ENCODE measurements around the gene OR8A1.

DNA sequence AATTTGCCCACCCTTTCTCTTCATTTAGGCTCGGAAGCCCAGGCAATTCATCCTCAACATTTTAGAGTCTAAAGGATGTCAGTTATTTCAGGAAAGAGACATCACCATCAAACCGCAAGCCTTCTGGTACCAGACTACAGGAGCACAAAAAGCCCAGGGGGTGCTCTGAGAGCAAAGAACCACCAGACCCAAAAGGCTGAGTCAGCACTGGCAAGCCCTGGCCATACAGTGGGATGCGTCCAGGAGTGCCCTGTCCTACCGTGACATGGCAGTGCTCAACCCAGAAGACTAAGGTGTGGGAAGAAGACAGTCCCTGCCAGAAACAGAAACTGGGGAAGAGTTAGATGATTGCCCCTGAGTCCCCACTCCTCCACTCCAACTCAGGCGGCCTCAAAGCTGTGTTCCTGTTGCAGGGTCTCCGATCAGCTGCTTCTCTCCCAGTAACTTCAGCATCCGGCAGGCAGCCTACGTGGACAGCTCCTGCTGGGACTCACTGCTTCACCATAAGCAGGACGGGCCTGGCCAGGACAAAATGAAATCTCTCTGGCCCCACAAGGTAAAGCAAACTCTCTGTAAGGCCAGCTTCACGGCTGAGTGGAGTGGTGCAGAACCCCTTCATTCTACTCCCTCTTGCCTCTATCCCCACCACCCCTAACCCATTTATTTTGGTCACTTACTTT, 42.9 kb downstream of the OR8A1 start:
- TF ChIP-seq, protein P1, sequence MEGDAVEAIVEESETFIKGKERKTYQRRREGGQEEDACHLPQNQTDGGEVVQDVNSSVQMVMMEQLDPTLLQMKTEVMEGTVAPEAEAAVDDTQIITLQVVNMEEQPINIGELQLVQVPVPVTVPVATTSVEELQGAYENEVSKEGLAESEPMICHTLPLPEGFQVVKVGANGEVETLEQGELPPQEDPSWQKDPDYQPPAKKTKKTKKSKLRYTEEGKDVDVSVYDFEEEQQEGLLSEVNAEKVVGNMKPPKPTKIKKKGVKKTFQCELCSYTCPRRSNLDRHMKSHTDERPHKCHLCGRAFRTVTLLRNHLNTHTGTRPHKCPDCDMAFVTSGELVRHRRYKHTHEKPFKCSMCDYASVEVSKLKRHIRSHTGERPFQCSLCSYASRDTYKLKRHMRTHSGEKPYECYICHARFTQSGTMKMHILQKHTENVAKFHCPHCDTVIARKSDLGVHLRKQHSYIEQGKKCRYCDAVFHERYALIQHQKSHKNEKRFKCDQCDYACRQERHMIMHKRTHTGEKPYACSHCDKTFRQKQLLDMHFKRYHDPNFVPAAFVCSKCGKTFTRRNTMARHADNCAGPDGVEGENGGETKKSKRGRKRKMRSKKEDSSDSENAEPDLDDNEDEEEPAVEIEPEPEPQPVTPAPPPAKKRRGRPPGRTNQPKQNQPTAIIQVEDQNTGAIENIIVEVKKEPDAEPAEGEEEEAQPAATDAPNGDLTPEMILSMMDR (IDR thresholded peaks at IDR 0.05; ENCODE audit: low read depth, low read length, missing input control): no peak
- TF ChIP-seq GABPA (IDR thresholded peaks at IDR 0.05 in 1 of 2, conservative IDR thresholded peaks at IDR 0.05 in 1 of 2): no peak
- TF ChIP-seq YY1 (IDR thresholded peaks at IDR 0.05): no peak
- TF ChIP-seq, protein P2, sequence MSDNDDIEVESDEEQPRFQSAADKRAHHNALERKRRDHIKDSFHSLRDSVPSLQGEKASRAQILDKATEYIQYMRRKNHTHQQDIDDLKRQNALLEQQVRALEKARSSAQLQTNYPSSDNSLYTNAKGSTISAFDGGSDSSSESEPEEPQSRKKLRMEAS (IDR thresholded peaks at IDR 0.05): no peak
- no peak for TF ChIP-seq RAD21 (IDR thresholded peaks at IDR 0.05)
- TF ChIP-seq, protein P3, sequence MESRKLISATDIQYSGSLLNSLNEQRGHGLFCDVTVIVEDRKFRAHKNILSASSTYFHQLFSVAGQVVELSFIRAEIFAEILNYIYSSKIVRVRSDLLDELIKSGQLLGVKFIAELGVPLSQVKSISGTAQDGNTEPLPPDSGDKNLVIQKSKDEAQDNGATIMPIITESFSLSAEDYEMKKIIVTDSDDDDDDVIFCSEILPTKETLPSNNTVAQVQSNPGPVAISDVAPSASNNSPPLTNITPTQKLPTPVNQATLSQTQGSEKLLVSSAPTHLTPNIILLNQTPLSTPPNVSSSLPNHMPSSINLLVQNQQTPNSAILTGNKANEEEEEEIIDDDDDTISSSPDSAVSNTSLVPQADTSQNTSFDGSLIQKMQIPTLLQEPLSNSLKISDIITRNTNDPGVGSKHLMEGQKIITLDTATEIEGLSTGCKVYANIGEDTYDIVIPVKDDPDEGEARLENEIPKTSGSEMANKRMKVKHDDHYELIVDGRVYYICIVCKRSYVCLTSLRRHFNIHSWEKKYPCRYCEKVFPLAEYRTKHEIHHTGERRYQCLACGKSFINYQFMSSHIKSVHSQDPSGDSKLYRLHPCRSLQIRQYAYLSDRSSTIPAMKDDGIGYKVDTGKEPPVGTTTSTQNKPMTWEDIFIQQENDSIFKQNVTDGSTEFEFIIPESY (IDR thresholded peaks at IDR 0.05): no peak
- TF ChIP-seq EGR1 (IDR thresholded peaks at IDR 0.05; ENCODE audit: low read depth in 2 of 2): no peak
- TF ChIP-seq, protein P4, sequence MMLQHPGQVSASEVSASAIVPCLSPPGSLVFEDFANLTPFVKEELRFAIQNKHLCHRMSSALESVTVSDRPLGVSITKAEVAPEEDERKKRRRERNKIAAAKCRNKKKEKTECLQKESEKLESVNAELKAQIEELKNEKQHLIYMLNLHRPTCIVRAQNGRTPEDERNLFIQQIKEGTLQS (IDR thresholded peaks at IDR 0.05): no peak
- no peak for TF ChIP-seq TAF1 (conservative IDR thresholded peaks at IDR 0.05)
- TF ChIP-seq JUND (IDR thresholded peaks at IDR 0.05): no peak
- TF ChIP-seq SP1 (IDR thresholded peaks at IDR 0.05): no peak
- TF ChIP-seq, protein P5, sequence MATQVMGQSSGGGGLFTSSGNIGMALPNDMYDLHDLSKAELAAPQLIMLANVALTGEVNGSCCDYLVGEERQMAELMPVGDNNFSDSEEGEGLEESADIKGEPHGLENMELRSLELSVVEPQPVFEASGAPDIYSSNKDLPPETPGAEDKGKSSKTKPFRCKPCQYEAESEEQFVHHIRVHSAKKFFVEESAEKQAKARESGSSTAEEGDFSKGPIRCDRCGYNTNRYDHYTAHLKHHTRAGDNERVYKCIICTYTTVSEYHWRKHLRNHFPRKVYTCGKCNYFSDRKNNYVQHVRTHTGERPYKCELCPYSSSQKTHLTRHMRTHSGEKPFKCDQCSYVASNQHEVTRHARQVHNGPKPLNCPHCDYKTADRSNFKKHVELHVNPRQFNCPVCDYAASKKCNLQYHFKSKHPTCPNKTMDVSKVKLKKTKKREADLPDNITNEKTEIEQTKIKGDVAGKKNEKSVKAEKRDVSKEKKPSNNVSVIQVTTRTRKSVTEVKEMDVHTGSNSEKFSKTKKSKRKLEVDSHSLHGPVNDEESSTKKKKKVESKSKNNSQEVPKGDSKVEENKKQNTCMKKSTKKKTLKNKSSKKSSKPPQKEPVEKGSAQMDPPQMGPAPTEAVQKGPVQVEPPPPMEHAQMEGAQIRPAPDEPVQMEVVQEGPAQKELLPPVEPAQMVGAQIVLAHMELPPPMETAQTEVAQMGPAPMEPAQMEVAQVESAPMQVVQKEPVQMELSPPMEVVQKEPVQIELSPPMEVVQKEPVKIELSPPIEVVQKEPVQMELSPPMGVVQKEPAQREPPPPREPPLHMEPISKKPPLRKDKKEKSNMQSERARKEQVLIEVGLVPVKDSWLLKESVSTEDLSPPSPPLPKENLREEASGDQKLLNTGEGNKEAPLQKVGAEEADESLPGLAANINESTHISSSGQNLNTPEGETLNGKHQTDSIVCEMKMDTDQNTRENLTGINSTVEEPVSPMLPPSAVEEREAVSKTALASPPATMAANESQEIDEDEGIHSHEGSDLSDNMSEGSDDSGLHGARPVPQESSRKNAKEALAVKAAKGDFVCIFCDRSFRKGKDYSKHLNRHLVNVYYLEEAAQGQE (IDR thresholded peaks at IDR 0.05): no peak
- no peak for TF ChIP-seq HNF4G (IDR thresholded peaks at IDR 0.05)
- TF ChIP-seq FOXA1 (IDR thresholded peaks at IDR 0.05): no peak
